Stomach (tissue), 9 donors: ENCODE data around the gene CCDC90B. TPM values are rescaled to one million over a fixed set of nuclear protein-coding genes. Genes with fewer than 3 reads are reported as not detected.

Experiments used
- DNase-seq, 2 donors: peaks; one replicate each; pipeline versions ENCODE4 v3.0.0 to v3.0.0-alpha.2; 2013 to 2019
- H3K27ac ChIP-seq, 5 donors: fragments of 200-600 bp in 4 of 5; sonication (generic) in 4 of 5; one replicate each; pipeline ENCODE4 v1.5.1; 2013 to 2019; ENCODE audit warnings: mild to moderate bottlenecking in 1 of 5, moderate library complexity in 1 of 5
- H3K27me3 ChIP-seq, 3 donors: fragments of 200-600 bp; sonication (generic); one replicate each; pipeline ENCODE4 v1.5.1; 2017 to 2019; ENCODE audit warnings: mixed run types in 1 of 3
- H3K36me3 ChIP-seq, 4 donors: fragments of 200-600 bp; sonication (generic); 1 replicate in 3 of 4; 2 replicates in 1 of 4; pipeline ENCODE4 v1.5.1; 2016 to 2019
- H3K4me1 ChIP-seq, 4 donors: fragments of 200-600 bp; sonication (generic); one replicate each; pipeline ENCODE4 v1.5.1; 2016 to 2019
- H3K4me3 ChIP-seq, 4 donors: fragments of 200-600 bp; sonication (generic) in 3 of 4; one replicate each; pipeline ENCODE4 v1.5.1; 2016 to 2019; ENCODE audit warnings: mild to moderate bottlenecking in 1 of 4
- H3K9me3 ChIP-seq, 4 donors: fragments of 200-600 bp; sonication (generic); one replicate each; pipeline ENCODE4 v1.5.1; 2016 to 2019
- EP300 ChIP-seq: sonication (generic); formaldehyde crosslinking; IDR thresholded peaks from one replicate; pipeline ENCODE4 v1.6.1; 2017; ENCODE audit warnings: antibody characterized with exemption
- POLR2A ChIP-seq, 4 donors: fragments of 450-650 bp; IDR thresholded peaks; one replicate each; pipeline ENCODE4 v1.6.1; 2016; ENCODE audit warnings: antibody characterized with exemption in 4 of 4, control low read depth in 2 of 4, mild to moderate bottlenecking in 1 of 4, moderate library complexity in 1 of 4
- POLR2AphosphoS5 ChIP-seq, 3 donors: sonication (generic); formaldehyde crosslinking; IDR thresholded peaks; one replicate each; pipeline ENCODE4 v1.6.1; 2016; ENCODE audit warnings: antibody characterized with exemption in 3 of 3
- WGBS, 5 donors: extraction: QIAGEN DNeasy Blood & Tissue Kit in 3 of 5; methylation state at CpG; one replicate each; pipeline versions ENCODE4 v1.1.5 to v1.1.7; 2013 to 2018; 5-methylcytosine and 5-hydroxymethylcytosine counted together
- intact Hi-C: fragments of 100-400 bp; cut with DNase I; formaldehyde crosslinking; loops from one replicate; pipeline ENCODE4 v1.15.1; 2023; ENCODE audit warnings: low total_unique reads
- polyA plus RNA-seq, 3 donors: library from polyadenylated mRNA; stranded (reverse); fragments of 200-250 nt; gene quantifications; one replicate each; pipeline ENCODE4 v1.2.3, GENCODE V29; 2013
- total RNA-seq, 5 donors: library from RNA; depleted of rRNA; stranded (reverse); fragments of >200 nt; gene quantifications; one replicate each; pipeline versions ENCODE4 v1.1.0 to v1.2.3, GENCODE V29; 2014 to 2016
- TF ChIP-seq, protein P1 (sequence below), 7 experiments: fragments of 450-650 bp in 4 of 7; fragments of 200-600 bp in 3 of 7; sonication (generic) in 3 of 7; IDR thresholded peaks; one replicate each; pipeline ENCODE4 v1.5.1; 2016 to 2019; ENCODE audit warnings: antibody characterized with exemption in 7 of 7, control low read depth in 2 of 7, mild to moderate bottlenecking in 1 of 7
- donor health status: healthy with polysubstance abuse.
- donor health status: Bipolar disorder and iron deficiency.
- donor health status: healthy.

CCDC90B gene
- total and polyA plus RNA-seq, 8 donors: 5.3 to 48.4 (median 29.4) TPM

DNA sequence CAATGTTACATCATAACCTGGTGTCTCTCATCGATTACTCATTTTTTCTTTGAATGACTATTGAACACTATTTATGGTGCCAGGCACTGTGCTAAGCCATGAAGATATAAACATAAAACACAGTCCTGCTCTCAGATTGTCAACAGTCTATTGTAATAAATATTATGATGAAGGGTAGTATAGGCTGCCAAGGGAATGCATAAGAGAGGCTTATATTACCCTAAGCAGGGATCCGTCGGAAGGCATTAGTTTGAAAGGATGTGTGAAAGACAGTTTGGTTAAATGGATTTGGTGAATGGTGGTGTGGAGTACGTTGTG is 7.2 kb upstream of the CCDC90B start:
- Histone ChIP-seq H3K36me3 (no peaks in the 10 kb centered on the region), H3K4me1 (peaks cover 0 to 9% (median 5%) of the 10 kb centered on the region in 4 donors), H3K27me3 (no peaks in the 10 kb centered on the region), H3K4me3 (no peak overlapping the region), H3K27ac (no peak overlapping the region), H3K9me3 (no peaks in the 10 kb centered on the region)
- no peak for DNase-seq
- intact Hi-C loops: loop anchor here (5.0 kb wide), 1 partner anchor 524 kb away; no protein-coding TSS in a partner anchor
- WGBS, 5 donors: 73 to 84% (median 80%) methylated on average over 4 of the region's 4 CpGs
- TF ChIP-seq, protein P1, sequence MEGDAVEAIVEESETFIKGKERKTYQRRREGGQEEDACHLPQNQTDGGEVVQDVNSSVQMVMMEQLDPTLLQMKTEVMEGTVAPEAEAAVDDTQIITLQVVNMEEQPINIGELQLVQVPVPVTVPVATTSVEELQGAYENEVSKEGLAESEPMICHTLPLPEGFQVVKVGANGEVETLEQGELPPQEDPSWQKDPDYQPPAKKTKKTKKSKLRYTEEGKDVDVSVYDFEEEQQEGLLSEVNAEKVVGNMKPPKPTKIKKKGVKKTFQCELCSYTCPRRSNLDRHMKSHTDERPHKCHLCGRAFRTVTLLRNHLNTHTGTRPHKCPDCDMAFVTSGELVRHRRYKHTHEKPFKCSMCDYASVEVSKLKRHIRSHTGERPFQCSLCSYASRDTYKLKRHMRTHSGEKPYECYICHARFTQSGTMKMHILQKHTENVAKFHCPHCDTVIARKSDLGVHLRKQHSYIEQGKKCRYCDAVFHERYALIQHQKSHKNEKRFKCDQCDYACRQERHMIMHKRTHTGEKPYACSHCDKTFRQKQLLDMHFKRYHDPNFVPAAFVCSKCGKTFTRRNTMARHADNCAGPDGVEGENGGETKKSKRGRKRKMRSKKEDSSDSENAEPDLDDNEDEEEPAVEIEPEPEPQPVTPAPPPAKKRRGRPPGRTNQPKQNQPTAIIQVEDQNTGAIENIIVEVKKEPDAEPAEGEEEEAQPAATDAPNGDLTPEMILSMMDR (IDR thresholded peaks at IDR 0.05): no peak
- TF ChIP-seq POLR2AphosphoS5 (IDR thresholded peaks at IDR 0.05) (no peak), POLR2A (IDR thresholded peaks at IDR 0.05) (no peak), EP300 (no peak)

DNA sequence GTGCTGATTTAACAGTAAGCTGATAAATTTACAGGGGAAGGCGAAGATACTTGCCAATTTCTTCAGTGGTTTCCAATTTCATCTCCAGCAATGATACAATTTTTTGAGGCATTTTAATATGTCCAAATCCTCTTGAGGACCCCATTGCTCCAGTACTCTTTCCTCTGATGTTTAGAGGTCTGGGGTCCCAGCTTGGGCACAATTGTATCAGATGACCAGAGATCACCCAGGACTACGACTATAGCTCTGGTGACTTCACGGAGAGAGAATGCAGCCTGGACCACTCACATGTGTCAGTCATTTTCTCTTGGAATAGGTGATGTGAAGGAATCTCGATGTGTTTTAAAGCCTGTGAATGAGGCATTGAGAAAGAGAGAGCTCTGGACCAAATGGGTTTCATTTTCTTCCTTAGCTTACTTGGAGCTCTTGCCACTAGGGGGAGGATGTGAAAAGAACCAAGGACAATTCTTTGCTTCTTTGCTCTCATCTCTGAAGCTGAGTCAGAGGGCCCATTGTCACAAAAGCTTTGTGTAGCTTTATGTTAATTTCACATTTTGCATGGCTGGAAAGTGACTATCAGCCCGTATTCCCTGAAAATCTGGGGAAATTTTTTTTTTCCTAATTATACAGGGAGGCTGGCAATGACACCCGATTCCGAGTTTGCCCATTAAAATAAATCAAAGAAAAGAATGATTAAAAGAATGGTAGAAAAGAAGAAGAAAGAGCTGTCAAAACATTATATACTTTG is 6.7 kb upstream of the CCDC90B start:
- peaks cover 0 to 9% (median 5%) of the 10 kb centered on the region in 4 donors for H3K4me1 ChIP-seq
- H3K4me3 ChIP-seq: peak overlapping the region in 2 of 4 donors; percentile 9 to 16

GRCh38 chr11:83287631-83288030 is 1.5 kb upstream of the CCDC90B start:
- intact Hi-C loops: no loop called here
- TF ChIP-seq EP300 (no peak), POLR2A (IDR thresholded peaks at IDR 0.05) (no peak), POLR2AphosphoS5 (IDR thresholded peaks at IDR 0.05) (no peak)
- TF ChIP-seq, protein P1 (IDR thresholded peaks at IDR 0.05): no peak
- Histone ChIP-seq H3K36me3 (no peaks in the 10 kb centered on the region), H3K4me3 (no peak overlapping the region), H3K4me1 (peaks cover 7 to 34% (median 31%) of the 10 kb centered on the region in 4 donors), H3K9me3 (no peaks in the 10 kb centered on the region), H3K27ac (no peak overlapping the region), H3K27me3 (no peaks in the 10 kb centered on the region)
- WGBS, 5 donors: 89 to 97% (median 93%) methylated on average over 6 of the region's 6 CpGs
- DNase-seq: no peak

More for the DNA sequence above, 6.7 kb upstream of the CCDC90B start:
- peak in 1 of 2 donors; percentile 83 for DNase-seq
- intact Hi-C loops: loop anchor here (5.0 kb wide), 1 partner anchor 524 kb away; no protein-coding TSS in a partner anchor
- H3K27ac ChIP-seq: no peak overlapping the region
- 36 to 47% (median 44%) methylated on average over 7 of the region's 7 CpGs for WGBS, 5 donors
- H3K36me3 ChIP-seq: no peaks in the 10 kb centered on the region
- no peaks in the 10 kb centered on the region for H3K27me3 ChIP-seq
- no peaks in the 10 kb centered on the region for H3K9me3 ChIP-seq
- TF ChIP-seq EP300 (no peak), POLR2A (IDR thresholded peaks at IDR 0.05) (no peak), POLR2AphosphoS5 (IDR thresholded peaks at IDR 0.05) (no peak)
- TF ChIP-seq, protein P1 (IDR thresholded peaks at IDR 0.05): peak in 5 of 7 experiments; percentile 44 to 75 (median 62)

- TF ChIP-seq EP300: no peak
- TF ChIP-seq, protein P1 (IDR thresholded peaks at IDR 0.05): no peak
- TF ChIP-seq POLR2AphosphoS5 (IDR thresholded peaks at IDR 0.05): no peak
- no peak for TF ChIP-seq POLR2A (IDR thresholded peaks at IDR 0.05)
- intact Hi-C loops: no loop called here
- DNase-seq: no peak
- H3K4me1 ChIP-seq: peaks cover 7 to 56% (median 45%) of the 10 kb centered on the region in 4 donors
- peak overlapping the region; percentile 95 to 99 (median 97) for H3K27ac ChIP-seq
- 0 to 1% (median 1%) methylated on average over 21 to 22 of the region's 22 CpGs for WGBS, 5 donors
- H3K27me3 ChIP-seq: no peaks in the 10 kb centered on the region
- peak overlapping the region; percentile 58 to 91 (median 78) for H3K4me3 ChIP-seq
- H3K9me3 ChIP-seq: no peaks in the 10 kb centered on the region
- H3K36me3 ChIP-seq: peaks cover 0 to 2% (median under 1%) of the 10 kb centered on the region in 4 donors
These were observed 906 bp downstream of the CCDC90B start for GRCh38 chr11:83285151-83285770.
